Measurements from ENCODE around the gene AXIN1.
"Not testable (repeated sequence)": the region's sequence is repeated elsewhere in the genome, so short reads cannot be mapped to it uniquely, and the experiment has no call there.

The AXIN1 gene

DNA sequence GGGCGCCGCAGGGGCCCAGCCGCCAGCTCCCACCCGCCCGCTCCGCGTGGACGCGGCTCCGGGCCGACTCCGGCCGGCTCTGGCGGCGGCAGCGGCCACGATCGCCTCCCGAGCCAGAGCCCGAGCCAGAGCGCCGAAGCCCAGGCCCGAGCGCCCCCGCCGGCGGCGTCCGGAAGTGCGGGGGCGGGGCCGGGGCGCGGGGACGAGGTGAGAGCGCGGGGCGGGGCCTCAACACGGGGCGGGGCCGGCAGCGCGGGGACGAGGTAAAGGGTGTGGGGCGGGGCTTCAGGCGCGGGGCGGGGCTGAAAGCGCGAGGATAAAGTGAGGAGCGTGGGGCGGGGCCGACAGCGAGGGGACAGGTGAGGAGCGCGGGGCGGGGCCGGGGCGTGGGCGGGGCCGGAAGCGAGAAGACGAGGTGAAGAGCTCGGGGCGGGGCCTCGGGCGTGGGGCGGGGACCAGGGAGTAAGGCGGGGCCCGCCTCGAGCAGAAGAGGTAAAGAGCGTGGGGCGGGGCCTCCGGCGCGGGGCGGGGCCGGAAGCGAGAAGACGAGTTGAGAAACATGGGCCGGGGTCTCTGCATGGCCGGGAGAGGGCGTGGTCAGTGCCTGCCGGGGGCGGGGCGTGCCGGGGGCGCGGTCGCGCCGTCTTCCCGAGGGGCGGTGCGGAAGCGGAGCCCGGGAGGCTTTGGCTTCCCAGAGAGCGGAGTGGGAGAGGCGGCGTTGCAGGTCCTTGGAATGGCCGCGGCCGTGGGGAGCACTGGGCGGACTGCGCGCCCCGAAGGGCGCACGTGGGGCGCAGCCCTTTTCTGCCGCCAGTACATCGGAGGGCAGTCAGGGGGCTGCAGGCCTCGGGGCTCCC lies at the start of gene AXIN1:
Gene AXIN1 (minus strand): TSS at position 177 of the 857 bp plus-strand sequence. CDS start 5,698 bp downstream, outside the sequence.
- peak; percentile 98 to 100 (median 100) for DNase-seq

GRCh38 chr16:401468-402348 lies 49.2 kb upstream of the AXIN1 start, which contains the start of gene DECR2:
Gene DECR2, plus strand, starts transcription at chr16:401885. Its CDS starts 79 bp downstream, at chr16:401964.
- DNase-seq, result peak; percentile 93 to 99 (median 98)

- DNase-seq, result no peak
Measured at GRCh38 chr16:400061-400591, 47.6 kb upstream of the AXIN1 start.

- DNase-seq, result no peak
Measured at GRCh38 chr16:399340-400019, 47.0 kb upstream of the AXIN1 start.

DNA sequence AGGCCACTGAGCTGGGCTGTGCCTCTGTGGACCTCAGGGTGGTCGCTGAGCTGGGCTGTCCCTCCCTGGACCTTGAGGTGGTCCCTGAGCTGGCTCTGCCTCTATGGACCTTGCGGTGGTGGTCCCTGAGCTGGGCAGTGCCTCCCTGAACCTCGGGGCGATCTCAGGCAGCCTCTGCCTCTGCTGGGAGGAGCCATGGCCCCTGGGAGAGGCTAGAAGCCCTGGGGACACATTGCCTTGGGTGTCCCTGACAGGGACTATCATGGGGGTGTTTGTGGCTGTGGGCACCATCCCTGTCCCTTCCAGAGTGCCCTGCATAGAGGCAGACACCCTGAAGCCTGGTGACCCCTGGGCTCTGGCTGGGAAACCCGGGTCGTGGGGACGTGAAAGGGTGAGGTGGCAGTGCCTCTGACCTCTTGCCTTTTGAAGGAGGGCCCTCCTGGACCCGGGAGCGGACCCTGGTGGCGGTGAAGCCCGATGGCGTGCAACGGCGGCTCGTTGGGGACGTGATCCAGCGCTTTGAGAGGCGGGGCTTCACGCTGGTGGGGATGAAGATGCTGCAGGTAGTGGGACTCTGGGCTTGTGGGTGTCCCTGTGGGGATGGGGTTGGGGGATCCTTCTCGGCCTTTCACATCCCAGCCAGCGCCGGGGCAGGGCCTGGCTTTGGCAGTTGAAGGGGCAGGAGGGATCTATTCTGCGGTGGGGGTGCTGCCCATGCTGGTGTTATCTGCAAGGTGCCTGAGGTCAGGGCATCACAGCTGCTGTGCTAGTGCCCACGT lies 46.2 kb upstream of the AXIN1 start:
- DNase-seq, result no peak

- DNase-seq, result peak in 4 of 6 experiments; percentile 6 to 53 (median 16)
Measured at GRCh38 chr16:397736-398332, 45.3 kb upstream of the AXIN1 start.

DNA sequence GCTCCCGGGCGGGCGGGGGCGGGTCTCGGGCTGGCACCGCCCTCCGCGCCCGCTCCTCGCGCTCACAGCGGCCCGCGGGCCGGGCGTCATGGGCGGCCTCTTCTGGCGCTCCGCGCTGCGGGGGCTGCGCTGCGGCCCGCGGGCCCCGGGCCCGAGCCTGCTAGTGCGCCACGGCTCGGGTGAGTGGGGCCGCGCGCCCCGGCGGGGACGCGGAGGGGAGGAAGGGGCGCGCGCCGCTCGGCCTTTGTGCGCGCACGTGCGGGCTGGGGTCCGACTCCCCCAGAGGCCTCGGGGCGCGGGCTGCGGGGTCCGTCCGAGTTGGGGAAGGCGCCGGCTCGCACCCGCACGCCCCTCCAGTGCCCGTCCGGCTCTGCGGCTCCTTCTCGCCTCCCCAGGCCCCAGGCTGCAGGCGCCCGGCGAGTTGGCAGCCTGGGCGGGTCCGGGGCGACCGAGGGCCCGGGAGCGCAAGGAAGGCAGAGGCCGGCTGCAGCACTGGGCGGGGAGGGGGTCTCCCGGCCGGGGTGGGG lies 44.7 kb upstream of the AXIN1 start, which contains the start of gene NME4:
Gene NME4 (plus strand): TSS at position 65 of the 527 bp plus-strand sequence. CDS start 24 bp downstream, at position 89.
- DNase-seq, result peak in 5 of 6 experiments; percentile 14 to 48 (median 26)

GRCh38 chr16:396605-397004 lies 44.1 kb upstream of the AXIN1 start:
- peak in 2 of 6 experiments; percentile 10 to 30 for DNase-seq

DNA sequence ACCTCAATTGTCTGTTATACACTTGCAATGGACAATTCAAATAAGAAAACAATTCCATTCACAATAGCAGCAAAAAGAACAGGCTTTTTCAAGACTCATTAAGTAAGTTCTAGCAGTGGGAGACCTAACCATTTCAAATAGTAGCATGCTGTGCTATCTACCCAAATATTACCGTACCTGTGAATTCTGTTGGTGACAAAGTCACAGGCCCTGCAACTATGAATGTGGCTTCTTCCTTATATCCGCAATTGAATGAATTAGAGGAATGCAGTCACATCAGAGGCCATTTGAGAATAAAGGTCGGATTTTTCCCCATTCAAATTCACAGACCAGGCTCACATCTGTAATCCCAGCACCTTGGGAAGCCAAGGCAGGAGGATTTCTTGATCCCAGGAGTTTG lies 43.7 kb upstream of the AXIN1 start:
- DNase-seq, result no peak

- DNase-seq, result no peak
Measured at GRCh38 chr16:392450-393030, 40.0 kb upstream of the AXIN1 start.

GRCh38 chr16:391885-392335 lies 39.4 kb upstream of the AXIN1 start:
- DNase-seq, result peak; percentile 45 to 66 (median 52)

DNA sequence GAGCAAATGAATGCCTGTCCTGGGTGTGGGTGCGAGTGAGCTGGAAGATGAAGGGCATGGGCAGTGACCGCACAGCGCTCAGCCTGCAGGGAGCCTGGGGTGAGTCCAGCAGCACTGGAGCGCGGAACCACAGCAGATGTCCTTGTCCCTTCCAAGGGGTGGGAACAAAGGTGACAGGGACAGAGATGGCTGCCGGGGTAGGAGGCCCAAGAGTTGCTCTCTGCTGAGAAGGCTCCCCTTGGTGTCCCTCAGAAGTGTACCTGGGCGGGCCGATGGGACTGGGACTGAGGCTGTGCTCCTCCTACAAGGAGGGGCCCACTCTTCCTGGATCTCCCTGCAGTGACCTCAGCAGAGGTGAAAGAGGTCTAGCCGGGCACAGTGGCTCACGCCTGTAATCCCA lies 36.8 kb upstream of the AXIN1 start:
- DNase-seq, result no peak

DNA sequence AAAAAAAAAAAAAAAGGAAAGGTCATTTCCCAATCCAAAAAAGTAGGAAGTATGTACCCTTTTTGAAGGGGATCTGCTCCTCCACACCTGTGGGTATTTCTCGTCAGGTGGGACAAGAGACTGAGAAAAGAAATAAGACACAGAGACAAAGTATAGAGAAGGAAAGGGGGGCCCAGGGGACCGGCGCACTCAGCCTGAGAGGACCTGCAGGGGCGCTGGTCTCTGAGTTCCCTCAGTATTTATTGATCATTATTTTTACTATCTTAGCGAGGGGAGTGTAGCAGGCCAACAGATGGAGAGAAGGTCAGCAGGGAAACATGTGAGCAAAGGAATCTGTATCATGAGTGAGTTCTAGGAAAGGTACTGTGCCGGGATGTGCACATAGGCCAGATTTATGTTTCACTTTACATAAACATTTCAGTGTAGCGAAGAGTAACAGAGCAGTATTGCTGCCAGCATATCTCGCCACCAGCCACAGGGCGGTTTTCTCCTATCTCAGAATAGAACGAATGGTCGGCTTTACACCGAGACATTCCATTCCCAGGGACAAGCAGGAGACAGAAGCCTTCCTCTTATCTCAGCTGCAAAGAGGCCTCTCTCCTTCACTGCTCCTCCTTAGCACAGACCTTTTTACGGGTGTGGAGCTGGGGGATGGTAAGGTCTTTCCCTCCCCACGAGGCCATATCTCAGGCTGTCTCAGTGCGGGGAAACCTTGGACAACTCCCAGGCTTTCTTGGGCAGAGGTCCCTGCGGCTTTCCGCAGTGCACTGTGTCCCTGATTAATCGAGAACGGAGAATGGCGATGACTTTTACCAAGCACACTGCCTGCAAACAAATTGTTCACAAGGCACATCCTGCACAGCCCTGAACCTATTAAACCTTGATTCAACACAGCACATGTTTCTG lies 35.5 kb upstream of the AXIN1 start:
- not testable (repeated sequence) for DNase-seq

GRCh38 chr16:386641-387156 lies 34.2 kb upstream of the AXIN1 start:
- DNase-seq, result no peak

- DNase-seq, result peak; percentile 29 to 61 (median 45)
Measured at GRCh38 chr16:383326-384051, 31.0 kb upstream of the AXIN1 start.

GRCh38 chr16:381789-382717 lies 29.5 kb upstream of the AXIN1 start, which contains the start of gene PGAP6:
Gene PGAP6, minus strand, starts transcription at chr16:381978. Its CDS starts 157 bp downstream, at chr16:381821.
- DNase-seq, result peak; percentile 42 to 67 (median 63)
